Measurements from ENCODE around the gene BIRC6. TPM values are rescaled to one million over a fixed set of nuclear protein-coding genes. Genes with fewer than 3 reads are reported as not detected.
"Not testable (repeated sequence)": the region's sequence is repeated elsewhere in the genome, so short reads cannot be mapped to it uniquely, and the experiment has no call there.

Gene BIRC6
- 176 TPM for total RNA-seq
- polyA plus RNA-seq: 10 to 100 TPM; 18.9 to 29.1 (median 23.5) TPM

DNA sequence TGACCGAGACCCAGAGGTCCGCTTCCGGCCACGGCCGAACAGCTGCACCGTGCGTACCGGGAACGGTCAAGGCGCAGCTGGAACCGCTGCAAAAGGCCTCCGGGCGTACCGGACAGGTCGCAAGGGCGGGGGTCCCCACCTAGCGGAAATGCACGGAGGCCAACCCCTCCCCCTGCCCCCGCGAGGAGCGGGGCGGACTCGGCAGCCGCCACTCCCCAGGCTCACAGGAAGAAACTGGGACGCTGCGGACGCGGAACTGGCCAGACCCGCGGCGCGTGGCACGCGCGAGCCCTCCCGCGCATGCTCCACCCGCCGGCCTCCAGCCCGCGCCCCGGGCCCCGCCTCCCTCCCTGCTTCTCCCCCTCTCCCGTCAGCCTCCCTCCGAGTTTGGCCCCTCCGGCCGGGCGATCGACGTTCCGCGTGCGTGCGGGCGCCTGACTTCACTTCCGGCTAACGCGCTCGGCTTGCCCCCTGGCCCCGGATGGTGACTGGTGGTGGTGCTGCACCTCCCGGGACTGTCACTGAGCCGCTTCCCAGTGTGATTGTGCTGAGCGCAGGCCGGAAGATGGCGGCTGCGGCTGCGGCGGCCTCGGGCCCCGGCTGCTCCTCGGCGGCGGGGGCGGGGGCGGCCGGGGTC lies at the start of gene BIRC6:
TSS of gene BIRC6 (plus strand) at position 343 of the 637 bp plus-strand sequence. CDS start at position 482, 139 bp downstream.
- peak; percentile 83 to 97 (median 86) for DNase-seq
- ATAC-seq (ENCODE audit: low read depth in 2 of 2): peak; percentile 91
- peaks cover 25% of the 10 kb centered on the region for H3K4me1 ChIP-seq (ENCODE audit: control insufficient read depth, insufficient read depth, low read length, poor library complexity, severe bottlenecking)
- H3K4me3 Mint-ChIP-seq: peak within 1 kb of the TSS; percentile 89 to 98 (median 94)
- peaks cover 7% of the 10 kb centered on the region for H3K36me3 Mint-ChIP-seq
- peaks cover 28 to 40% (median 30%) of the 10 kb centered on the region in 4 donors for H3K4me1 Mint-ChIP-seq
- peak within 1 kb of the TSS; percentile 83 to 97 (median 96) for H3K27ac Mint-ChIP-seq
- no peaks in the 10 kb centered on the region for H3K9me3 ChIP-seq (ENCODE audit: control insufficient read depth in 2 of 2, low read length in 2 of 2)
- no peaks in the 10 kb centered on the region for H3K27me3 Mint-ChIP-seq
- no peaks in the 10 kb centered on the region for H3K27me3 ChIP-seq (ENCODE audit: control insufficient read depth, insufficient read depth, low read length)
- no peaks in the 10 kb centered on the region for H3K36me3 ChIP-seq (ENCODE audit: control insufficient read depth, insufficient read depth, low read length)
- no peaks in the 10 kb centered on the region for H3K9me3 Mint-ChIP-seq
- peak within 1 kb of the TSS; percentile 85 for H3K27ac ChIP-seq (ENCODE audit: insufficient read depth, low read length, poor library complexity, severe bottlenecking)
- H3K4me3 ChIP-seq (ENCODE audit: low read depth, low read length): peak within 1 kb of the TSS; percentile 85

- H3K9me3 Mint-ChIP-seq: no peaks in the 10 kb centered on the region
- no peaks in the 10 kb centered on the region for H3K9me3 ChIP-seq (ENCODE audit: control insufficient read depth in 2 of 2, low read length in 2 of 2)
- peaks cover 0 to 5% (median under 1%) of the 10 kb centered on the region in 4 donors for H3K4me1 Mint-ChIP-seq
- H3K4me1 ChIP-seq (ENCODE audit: control insufficient read depth, insufficient read depth, low read length, poor library complexity, severe bottlenecking): no peaks in the 10 kb centered on the region
- no peaks in the 10 kb centered on the region for H3K27me3 ChIP-seq (ENCODE audit: control insufficient read depth, insufficient read depth, low read length)
- H3K36me3 ChIP-seq (ENCODE audit: control insufficient read depth, insufficient read depth, low read length): peaks cover 32% of the 10 kb centered on the region
- DNase-seq: no peak
- peaks cover 12% of the 10 kb centered on the region for H3K36me3 Mint-ChIP-seq
- no peak for ATAC-seq (ENCODE audit: low read depth in 2 of 2)
- H3K4me3 ChIP-seq (ENCODE audit: low read depth, low read length): no peak overlapping the region
- H3K4me3 Mint-ChIP-seq: no peak overlapping the region
- no peak overlapping the region for H3K27ac Mint-ChIP-seq
- no peak overlapping the region for H3K27ac ChIP-seq (ENCODE audit: insufficient read depth, low read length, poor library complexity, severe bottlenecking)
- H3K27me3 Mint-ChIP-seq: no peaks in the 10 kb centered on the region
Observed at GRCh38 chr2:32310577-32310976, 46.2 kb upstream of the BIRC6 start.

GRCh38 chr2:32314886-32315285 lies 41.9 kb upstream of the BIRC6 start:
- ATAC-seq (ENCODE audit: low read depth in 2 of 2): no peak
- H3K27me3 ChIP-seq (ENCODE audit: control insufficient read depth, insufficient read depth, low read length): no peaks in the 10 kb centered on the region
- H3K4me1 ChIP-seq (ENCODE audit: control insufficient read depth, insufficient read depth, low read length, poor library complexity, severe bottlenecking): no peaks in the 10 kb centered on the region
- Mint-ChIP-seq H3K36me3 (no peaks in the 10 kb centered on the region), H3K27me3 (no peaks in the 10 kb centered on the region), H3K27ac (no peak overlapping the region), H3K4me3 (no peak overlapping the region), H3K9me3 (no peaks in the 10 kb centered on the region), H3K4me1 (peaks cover 0 to 4% (median 0%) of the 10 kb centered on the region in 4 donors)
- DNase-seq: no peak
- H3K4me3 ChIP-seq (ENCODE audit: low read depth, low read length): no peak overlapping the region
- H3K36me3 ChIP-seq (ENCODE audit: control insufficient read depth, insufficient read depth, low read length): peaks cover 12% of the 10 kb centered on the region
- no peaks in the 10 kb centered on the region for H3K9me3 ChIP-seq (ENCODE audit: control insufficient read depth in 2 of 2, low read length in 2 of 2)
- H3K27ac ChIP-seq (ENCODE audit: insufficient read depth, low read length, poor library complexity, severe bottlenecking): no peak overlapping the region

GRCh38 chr2:32328679-32329078 lies 28.1 kb upstream of the BIRC6 start:
- H3K9me3 ChIP-seq (ENCODE audit: control insufficient read depth in 2 of 2, low read length in 2 of 2); H3K27me3 Mint-ChIP-seq; H3K4me3 ChIP-seq (ENCODE audit: low read depth, low read length); H3K4me1 Mint-ChIP-seq; H3K4me3 Mint-ChIP-seq; DNase-seq; H3K36me3 ChIP-seq (ENCODE audit: control insufficient read depth, insufficient read depth, low read length); H3K27ac ChIP-seq (ENCODE audit: insufficient read depth, low read length, poor library complexity, severe bottlenecking); H3K27ac Mint-ChIP-seq; ATAC-seq (ENCODE audit: low read depth in 2 of 2); H3K27me3 ChIP-seq (ENCODE audit: control insufficient read depth, insufficient read depth, low read length); H3K9me3 Mint-ChIP-seq; H3K4me1 ChIP-seq (ENCODE audit: control insufficient read depth, insufficient read depth, low read length, poor library complexity, severe bottlenecking): not testable (repeated sequence)
- peaks cover 15% of the 10 kb centered on the region for H3K36me3 Mint-ChIP-seq

DNA sequence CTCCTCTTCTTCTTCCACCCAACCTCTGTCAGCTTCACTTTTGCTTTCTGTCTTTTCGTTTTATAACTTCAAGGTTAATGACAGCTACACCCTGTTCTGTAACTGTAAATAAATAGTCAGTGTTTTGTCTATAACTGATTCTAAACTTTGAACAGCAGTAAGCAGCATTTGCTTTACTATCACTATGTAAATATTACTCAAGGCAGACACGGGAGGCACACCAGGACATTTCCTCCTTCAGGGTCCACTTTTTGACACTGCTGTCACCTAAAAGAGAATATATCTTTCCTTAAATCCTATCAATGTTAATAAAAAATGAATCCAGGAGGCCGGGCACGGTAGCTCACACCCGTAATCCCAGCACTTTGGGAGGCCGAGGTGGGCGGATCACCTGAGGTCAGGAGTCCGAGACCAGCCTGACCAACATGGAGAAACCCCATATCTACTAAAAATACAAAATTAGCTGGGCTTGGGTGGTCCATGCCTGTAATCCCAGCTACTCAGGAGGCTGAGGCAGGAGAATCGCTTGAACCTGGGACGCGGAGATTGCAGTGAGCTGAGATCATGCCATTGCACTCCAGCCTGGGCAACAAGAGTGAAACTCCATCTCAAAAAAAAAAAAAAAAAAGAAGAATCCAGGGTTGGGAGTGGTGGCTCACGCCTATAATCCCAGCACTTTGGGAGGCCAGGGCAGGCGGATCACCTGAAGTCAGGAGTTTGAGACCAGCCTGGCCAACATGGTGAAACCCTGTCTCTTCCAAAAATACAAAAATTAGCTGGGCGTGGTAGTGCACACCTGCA lies 27.4 kb upstream of the BIRC6 start:
- H3K36me3 Mint-ChIP-seq: peaks cover 15% of the 10 kb centered on the region
- not testable (repeated sequence) for H3K9me3 Mint-ChIP-seq; H3K4me1 Mint-ChIP-seq; H3K27ac ChIP-seq (ENCODE audit: insufficient read depth, low read length, poor library complexity, severe bottlenecking); H3K36me3 ChIP-seq (ENCODE audit: control insufficient read depth, insufficient read depth, low read length); H3K9me3 ChIP-seq (ENCODE audit: control insufficient read depth in 2 of 2, low read length in 2 of 2); DNase-seq; H3K27me3 Mint-ChIP-seq; H3K27me3 ChIP-seq (ENCODE audit: control insufficient read depth, insufficient read depth, low read length); ATAC-seq (ENCODE audit: low read depth in 2 of 2); H3K4me3 Mint-ChIP-seq; H3K4me1 ChIP-seq (ENCODE audit: control insufficient read depth, insufficient read depth, low read length, poor library complexity, severe bottlenecking); H3K4me3 ChIP-seq (ENCODE audit: low read depth, low read length)
- peak overlapping the region in 1 of 3 donors; percentile 44 for H3K27ac Mint-ChIP-seq

DNA sequence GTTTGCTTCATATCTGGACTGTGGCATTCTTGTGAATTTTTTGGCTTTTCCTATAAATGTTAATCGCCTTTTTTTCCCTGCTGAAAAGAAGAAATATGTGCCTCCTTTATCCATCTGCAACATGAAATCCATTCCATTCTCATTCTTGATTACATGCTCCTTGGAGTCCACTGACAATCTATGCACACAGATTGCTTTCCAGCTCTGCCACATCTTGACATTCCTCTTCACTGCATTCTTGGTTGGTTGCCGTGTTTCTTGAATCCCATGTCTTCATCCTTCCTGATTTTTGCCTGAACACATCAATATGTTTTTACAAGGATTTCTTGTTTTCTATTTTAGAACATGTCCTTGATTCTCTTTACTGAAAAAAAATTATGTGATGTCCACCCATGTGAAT lies 26.7 kb upstream of the BIRC6 start:
- Histone ChIP-seq H3K4me3 (ENCODE audit: low read depth, low read length) (no peak overlapping the region), H3K27ac (ENCODE audit: insufficient read depth, low read length, poor library complexity, severe bottlenecking) (no peak overlapping the region), H3K36me3 (ENCODE audit: control insufficient read depth, insufficient read depth, low read length) (no peaks in the 10 kb centered on the region), H3K27me3 (ENCODE audit: control insufficient read depth, insufficient read depth, low read length) (no peaks in the 10 kb centered on the region), H3K9me3 (ENCODE audit: control insufficient read depth in 2 of 2, low read length in 2 of 2) (no peaks in the 10 kb centered on the region), H3K4me1 (ENCODE audit: control insufficient read depth, insufficient read depth, low read length, poor library complexity, severe bottlenecking) (no peaks in the 10 kb centered on the region)
- H3K27ac Mint-ChIP-seq: no peak overlapping the region
- no peaks in the 10 kb centered on the region for H3K27me3 Mint-ChIP-seq
- DNase-seq: no peak
- no peaks in the 10 kb centered on the region for H3K9me3 Mint-ChIP-seq
- H3K36me3 Mint-ChIP-seq: peaks cover 15% of the 10 kb centered on the region
- H3K4me3 Mint-ChIP-seq: no peak overlapping the region
- H3K4me1 Mint-ChIP-seq: peaks cover 0 to 9% (median 4%) of the 10 kb centered on the region in 4 donors
- no peak for ATAC-seq (ENCODE audit: low read depth in 2 of 2)

GRCh38 chr2:32342801-32343200 lies 14.0 kb upstream of the BIRC6 start:
- ATAC-seq (ENCODE audit: low read depth in 2 of 2): no peak

More at GRCh38 chr2:32342801-32343200, 14.0 kb upstream of the BIRC6 start:
- no peak overlapping the region for H3K27ac ChIP-seq (ENCODE audit: insufficient read depth, low read length, poor library complexity, severe bottlenecking)
- no peaks in the 10 kb centered on the region for H3K27me3 ChIP-seq (ENCODE audit: control insufficient read depth, insufficient read depth, low read length)
- Mint-ChIP-seq H3K27me3 (no peaks in the 10 kb centered on the region), H3K27ac (no peak overlapping the region), H3K4me3 (no peak overlapping the region), H3K36me3 (peaks cover 3% of the 10 kb centered on the region), H3K9me3 (no peaks in the 10 kb centered on the region), H3K4me1 (peaks cover 0 to 5% (median 0%) of the 10 kb centered on the region in 4 donors)
- H3K9me3 ChIP-seq (ENCODE audit: control insufficient read depth in 2 of 2, low read length in 2 of 2): no peaks in the 10 kb centered on the region
- no peak overlapping the region for H3K4me3 ChIP-seq (ENCODE audit: low read depth, low read length)
- H3K36me3 ChIP-seq (ENCODE audit: control insufficient read depth, insufficient read depth, low read length): no peaks in the 10 kb centered on the region
- DNase-seq: no peak
- H3K4me1 ChIP-seq (ENCODE audit: control insufficient read depth, insufficient read depth, low read length, poor library complexity, severe bottlenecking): no peaks in the 10 kb centered on the region

Measured in CD4-positive, CD25-positive, alpha-beta regulatory T cell (primary cell).